ENCODE results near the gene CD82. TPM values are rescaled to one million over a fixed set of nuclear protein-coding genes. Genes with fewer than 3 reads are reported as not detected.

The CD82 gene
- polyA plus RNA-seq, 1 donor (not counting 4 experiments of a cell fraction or from before 2014, with no cell fraction given) = 118 TPM

DNA sequence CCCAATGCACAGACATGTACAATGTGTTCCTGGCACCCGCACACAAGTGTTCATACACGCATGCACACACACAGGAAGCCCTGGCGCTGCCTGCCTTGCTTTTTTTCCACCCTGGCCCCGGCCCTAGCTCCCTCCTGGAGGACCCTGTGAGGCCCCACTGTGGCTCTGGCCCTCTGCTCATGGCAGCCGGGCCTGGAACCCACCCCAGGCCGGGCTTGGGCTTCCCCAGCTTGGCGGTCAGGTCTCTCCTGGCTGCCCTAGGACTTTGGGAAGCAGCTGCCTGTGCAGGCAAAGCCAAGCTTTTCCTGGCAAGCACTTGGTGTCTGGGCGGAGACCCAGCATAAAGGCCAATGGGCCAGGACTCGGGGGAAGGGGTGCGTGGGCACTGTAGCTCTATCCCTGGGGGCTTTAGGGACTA lies 30.5 kb downstream of the CD82 start:
- no peak overlapping the region for H2AFZ ChIP-seq (ENCODE audit: control insufficient read depth, low read length)
- H4K20me1 ChIP-seq (ENCODE audit: control insufficient read depth, extremely low read depth, insufficient read depth, low read length) = peaks cover 4% of the 10 kb centered on the region
- no peak overlapping the region for H3K4me3 ChIP-seq (ENCODE audit: control insufficient read depth in 2 of 3, extremely low read depth in 1 of 3, insufficient read depth in 2 of 3, low read depth in 1 of 3, low read length in 3 of 3)
- H3K36me3 ChIP-seq (ENCODE audit: control insufficient read depth in 2 of 2, extremely low read depth in 1 of 2, insufficient read depth in 2 of 2, low read length in 2 of 2) = peaks cover 11 to 35% of the 10 kb centered on the region in 2 experiments
- H3K4me1 ChIP-seq (ENCODE audit: control insufficient read depth, extremely low read depth, insufficient read depth, low read length) = peaks cover 21% of the 10 kb centered on the region
- no peak for DNase-seq (ENCODE audit: low read depth, low spot score)
- dilution Hi-C loops (cut with MboI; ENCODE audit: extremely low pct_ligation_motif_present, low sequenced_read_pairs) = no loop called here
- H3K27me3 ChIP-seq (ENCODE audit: control insufficient read depth, extremely low read depth, insufficient read depth, low read length) = no peaks in the 10 kb centered on the region
- no peak overlapping the region for H3K9ac ChIP-seq (ENCODE audit: control insufficient read depth, extremely low read depth, insufficient read depth, low read length)
- FAIRE-seq = no peak
- H3K9me1 ChIP-seq (ENCODE audit: control insufficient read depth, extremely low read depth, insufficient read depth, low read length) = no peaks in the 10 kb centered on the region
- no peaks in the 10 kb centered on the region for H3K9me3 ChIP-seq (ENCODE audit: control insufficient read depth, low read depth, low read length)
- TF ChIP-seq EZH2 (IDR thresholded peaks at IDR 0.05; ENCODE audit: low read length) = no peak
- TF ChIP-seq CTCF (optimal IDR thresholded peaks at IDR 0.05 in 1 of 3, IDR thresholded peaks at IDR 0.05 in 1 of 3, conservative IDR thresholded peaks at IDR 0.05 in 1 of 3; ENCODE audit: extremely low read depth in 1 of 3, insufficient read depth in 2 of 3, low read length in 3 of 3) = no peak
- H3K79me2 ChIP-seq (ENCODE audit: control insufficient read depth, insufficient read depth, low read length) = no peaks in the 10 kb centered on the region
- no peak overlapping the region for H3K27ac ChIP-seq (ENCODE audit: control insufficient read depth, insufficient read depth, low read length)
- no peak overlapping the region for H3K4me2 ChIP-seq (ENCODE audit: control insufficient read depth, extremely low read depth, insufficient read depth, low read depth, low read length)

DNA sequence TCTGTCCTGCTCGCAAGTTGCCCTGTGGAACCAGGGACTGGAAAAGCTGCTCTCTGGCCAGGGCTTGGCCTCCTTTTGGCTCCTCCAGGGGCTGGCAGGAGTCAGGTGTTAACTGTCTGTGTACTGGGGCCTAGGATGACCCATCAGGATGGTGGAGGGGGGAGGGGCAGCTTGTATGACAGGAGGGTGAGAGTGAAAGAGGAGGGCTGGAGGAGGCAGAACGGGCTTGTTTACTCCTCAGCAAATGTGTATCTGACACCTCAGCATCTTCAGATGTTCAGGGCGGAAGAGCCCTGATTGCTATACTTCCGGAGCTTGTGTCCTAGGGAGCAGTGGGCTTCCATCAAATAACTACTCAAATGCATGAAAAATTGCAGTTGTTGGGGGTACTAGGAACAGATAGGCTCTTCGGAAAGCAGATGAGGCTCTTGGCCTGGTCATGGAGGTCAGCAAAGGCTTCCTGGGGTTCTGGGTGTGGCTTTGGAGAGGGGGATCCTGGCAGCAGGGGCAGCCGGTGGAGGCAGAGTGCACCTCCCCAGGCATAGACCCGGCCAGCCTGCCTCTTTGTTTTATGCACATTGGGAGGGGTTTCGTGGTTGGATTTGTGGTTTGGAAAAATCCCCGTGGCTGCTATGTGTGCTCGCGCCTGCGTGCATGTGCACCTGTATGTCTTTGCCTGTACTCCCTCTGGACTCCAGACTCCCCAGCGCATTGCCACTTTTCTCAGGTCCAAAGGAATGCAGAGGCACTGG lies 31.2 kb downstream of the CD82 start:
- no peak for FAIRE-seq

More for the DNA sequence above, 31.2 kb downstream of the CD82 start:
- Histone ChIP-seq H3K27me3 (ENCODE audit: control insufficient read depth, extremely low read depth, insufficient read depth, low read length) (no peaks in the 10 kb centered on the region), H3K4me1 (ENCODE audit: control insufficient read depth, extremely low read depth, insufficient read depth, low read length) (peaks cover 14% of the 10 kb centered on the region), H3K4me3 (ENCODE audit: control insufficient read depth in 2 of 3, extremely low read depth in 1 of 3, insufficient read depth in 2 of 3, low read depth in 1 of 3, low read length in 3 of 3) (no peak overlapping the region), H3K36me3 (ENCODE audit: control insufficient read depth in 2 of 2, extremely low read depth in 1 of 2, insufficient read depth in 2 of 2, low read length in 2 of 2) (peaks cover 5 to 35% of the 10 kb centered on the region in 2 experiments), H3K9me3 (ENCODE audit: control insufficient read depth, low read depth, low read length) (no peaks in the 10 kb centered on the region), H4K20me1 (ENCODE audit: control insufficient read depth, extremely low read depth, insufficient read depth, low read length) (peaks cover 4% of the 10 kb centered on the region), H3K9ac (ENCODE audit: control insufficient read depth, extremely low read depth, insufficient read depth, low read length) (no peak overlapping the region), H3K79me2 (ENCODE audit: control insufficient read depth, insufficient read depth, low read length) (no peaks in the 10 kb centered on the region), H3K9me1 (ENCODE audit: control insufficient read depth, extremely low read depth, insufficient read depth, low read length) (no peaks in the 10 kb centered on the region), H2AFZ (ENCODE audit: control insufficient read depth, low read length) (no peak overlapping the region), H3K27ac (ENCODE audit: control insufficient read depth, insufficient read depth, low read length) (no peak overlapping the region), H3K4me2 (ENCODE audit: control insufficient read depth, extremely low read depth, insufficient read depth, low read depth, low read length) (no peak overlapping the region)
- no peak for DNase-seq (ENCODE audit: low read depth, low spot score)
- TF ChIP-seq CTCF (optimal IDR thresholded peaks at IDR 0.05 in 1 of 3, IDR thresholded peaks at IDR 0.05 in 1 of 3, conservative IDR thresholded peaks at IDR 0.05 in 1 of 3; ENCODE audit: extremely low read depth in 1 of 3, insufficient read depth in 2 of 3, low read length in 3 of 3) (no peak), EZH2 (IDR thresholded peaks at IDR 0.05; ENCODE audit: low read length) (no peak)
- dilution Hi-C loops (cut with MboI; ENCODE audit: extremely low pct_ligation_motif_present, low sequenced_read_pairs) = no loop called here
